HepG2 (cell line): ENCODE results near the gene IFT52. TPM values are rescaled to one million over a fixed set of nuclear protein-coding genes. Genes with fewer than 3 reads are reported as not detected.
A peak's percentile ranks its signal among the peaks of the same experiment; 100 is the strongest.

Source experiments
- ASH2L ChIP-seq: fragments of 300-600, 200-600 bp; sonication (generic); IDR thresholded peaks from 2 replicates; pipeline ENCODE4 v1.7.0; 2017; ENCODE audit warnings: low read depth, mild to moderate bottlenecking, moderate library complexity, mixed read lengths, low read length; ENCODE audit not compliant: insufficient read length
- CAMTA2 ChIP-seq: sonication (generic); formaldehyde crosslinking; IDR thresholded peaks from 2 replicates; pipeline ENCODE4 v1.4.0; 2020; ENCODE audit warnings: mild to moderate bottlenecking, missing genetic modification reagents, borderline replicate concordance
- HNF4G ChIP-seq, 2 experiments: sonication (generic) in 1 of 2; formaldehyde crosslinking in 1 of 2; IDR thresholded peaks; 2 replicates each; pipeline versions ENCODE4 v1.4.0 to v1.6.1; 2011 to 2020; ENCODE audit warnings: borderline replicate concordance in 2 of 2, low read depth in 2 of 2, mild to moderate bottlenecking in 2 of 2, low read length in 1 of 2, missing genetic modification reagents in 1 of 2, moderate library complexity in 1 of 2
- NFIC ChIP-seq: IDR thresholded peaks from 2 replicates; pipeline ENCODE4 v1.6.1; 2012; ENCODE audit warnings: mild to moderate bottlenecking, low read length, inconsistent platforms
- NFYB ChIP-seq: sonication (generic); formaldehyde crosslinking; IDR thresholded peaks from 2 replicates; pipeline ENCODE4 v1.4.0; 2020; ENCODE audit warnings: missing genetic modification reagents
- REXO4 ChIP-seq: sonication (generic); formaldehyde crosslinking; IDR thresholded peaks from 2 replicates; pipeline ENCODE4 v1.8.0; 2022; ENCODE audit warnings: missing genetic modification reagents, mild to moderate bottlenecking, borderline replicate concordance
- TEAD3 ChIP-seq: optimal IDR thresholded peaks from 2 replicates; pipeline ENCODE3; 2016; ENCODE audit warnings: borderline replicate concordance
- ZNF264 ChIP-seq: sonication (generic); formaldehyde crosslinking; IDR thresholded peaks from 2 replicates; pipeline ENCODE4 v1.4.0; 2020; ENCODE audit warnings: missing genetic modification reagents
- ZNF564 ChIP-seq: sonication (generic); formaldehyde crosslinking; IDR thresholded peaks from 2 replicates; pipeline ENCODE4 v1.8.1; 2023; ENCODE audit warnings: mild to moderate bottlenecking, missing genetic modification reagents
- ZNF577 ChIP-seq: sonication (generic); formaldehyde crosslinking; IDR thresholded peaks from 2 replicates; pipeline ENCODE4 v1.4.0; 2020; ENCODE audit warnings: mild to moderate bottlenecking, low read depth, missing genetic modification reagents, borderline replicate concordance
- ZNF883 ChIP-seq: sonication (generic); formaldehyde crosslinking; IDR thresholded peaks from 2 replicates; pipeline ENCODE4 v1.5.1; 2020; ENCODE audit warnings: mild to moderate bottlenecking, missing genetic modification reagents; ENCODE audit errors: not compliant biosample characterization
- polyA plus RNA-seq, 8 experiments: library from polyadenylated mRNA; depleted of rRNA in 3 of 8; stranded (reverse) in 7 of 8; unstranded in 1 of 8; fragments of >200 nt; fragmentation: Illumina TruSeq in 4 of 8; extraction: Trizol in 4 of 8; gene quantifications; 2 replicates each; pipeline versions ENCODE4 v1.2.1 to v1.2.3, GENCODE V29; 2011 to 2016; ENCODE audit warnings: low read depth in 4 of 8, missing spikeins in 1 of 8, mixed read lengths in 1 of 8; ENCODE audit not compliant: insufficient read depth in 1 of 8
- total RNA-seq, 5 experiments: library from RNA; depleted of rRNA; stranded (reverse); fragments of >200 nt; fragmentation: Illumina TruSeq; extraction: Trizol; gene quantifications; 2 replicates each; pipeline ENCODE4 v1.2.3, GENCODE V29; 2016; ENCODE audit warnings: low read depth in 1 of 5
- TF ChIP-seq, protein P1 (sequence below): sonication (generic); formaldehyde crosslinking; IDR thresholded peaks from 2 replicates; pipeline ENCODE4 v1.8.0; 2022; ENCODE audit warnings: mild to moderate bottlenecking, missing genetic modification reagents; ENCODE audit not compliant: insufficient replicate concordance
- TF ChIP-seq, protein P2 (sequence below): sonication (generic); formaldehyde crosslinking; IDR thresholded peaks from 2 replicates; pipeline ENCODE4 v1.5.0; 2020; ENCODE audit warnings: mild to moderate bottlenecking, low read depth, missing genetic modification reagents, borderline replicate concordance
- TF ChIP-seq, protein P3 (sequence below), 2 experiments: IDR thresholded peaks; 2 replicates each; pipeline ENCODE4 v1.6.1; 2011 to 2012; ENCODE audit warnings: low read length in 2 of 2, borderline replicate concordance in 1 of 2, low read depth in 1 of 2, mild to moderate bottlenecking in 1 of 2, moderate library complexity in 1 of 2
- TF ChIP-seq, protein P4 (sequence below), 2 experiments: sonication (generic) in 1 of 2; formaldehyde crosslinking in 1 of 2; IDR thresholded peaks; 2 replicates each; pipeline versions ENCODE4 v1.5.1 to v1.6.1; 2011 to 2020; ENCODE audit warnings: borderline replicate concordance in 1 of 2, low read depth in 1 of 2, low read length in 1 of 2, mild to moderate bottlenecking in 1 of 2, missing genetic modification reagents in 1 of 2, moderate library complexity in 1 of 2
- TF ChIP-seq, protein P5 (sequence below): sonication (generic); formaldehyde crosslinking; IDR thresholded peaks from 2 replicates; pipeline ENCODE4 v1.4.0; 2020; ENCODE audit warnings: missing genetic modification reagents

Gene IFT52
- total and polyA plus RNA-seq, 2 of the 13 experiments (the other 11 are each of a cell fraction or from before 2014, with no cell fraction given) = 48.0 to 64.0 TPM

DNA sequence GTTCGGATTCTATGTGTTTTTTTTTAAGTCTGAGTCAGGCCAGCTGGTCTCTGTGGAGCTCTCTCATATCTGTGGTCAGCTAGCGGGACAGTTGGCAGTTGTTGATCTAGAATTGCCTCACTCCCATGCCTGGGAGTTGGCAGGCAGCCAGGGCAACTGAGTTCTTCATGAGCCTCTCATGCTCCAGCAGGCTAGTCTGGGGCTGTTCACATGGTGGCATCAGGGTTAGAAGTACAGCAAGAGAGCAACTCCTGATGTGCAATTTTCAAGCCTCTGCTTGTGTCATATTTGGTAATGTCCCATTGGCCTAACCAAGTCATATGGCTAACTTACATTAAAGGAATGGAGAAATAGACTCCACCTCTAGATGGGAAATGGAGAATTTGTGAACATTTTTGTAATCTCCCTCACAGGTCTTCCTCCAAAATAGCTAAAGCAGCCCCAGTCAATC, 6.7 kb upstream of the IFT52 start (continued):
- TF ChIP-seq, protein P1, sequence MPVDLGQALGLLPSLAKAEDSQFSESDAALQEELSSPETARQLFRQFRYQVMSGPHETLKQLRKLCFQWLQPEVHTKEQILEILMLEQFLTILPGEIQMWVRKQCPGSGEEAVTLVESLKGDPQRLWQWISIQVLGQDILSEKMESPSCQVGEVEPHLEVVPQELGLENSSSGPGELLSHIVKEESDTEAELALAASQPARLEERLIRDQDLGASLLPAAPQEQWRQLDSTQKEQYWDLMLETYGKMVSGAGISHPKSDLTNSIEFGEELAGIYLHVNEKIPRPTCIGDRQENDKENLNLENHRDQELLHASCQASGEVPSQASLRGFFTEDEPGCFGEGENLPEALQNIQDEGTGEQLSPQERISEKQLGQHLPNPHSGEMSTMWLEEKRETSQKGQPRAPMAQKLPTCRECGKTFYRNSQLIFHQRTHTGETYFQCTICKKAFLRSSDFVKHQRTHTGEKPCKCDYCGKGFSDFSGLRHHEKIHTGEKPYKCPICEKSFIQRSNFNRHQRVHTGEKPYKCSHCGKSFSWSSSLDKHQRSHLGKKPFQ (CRISPR knock-in tag) = no peak
- peak; percentile 82 for TF ChIP-seq NFIC
- TF ChIP-seq, protein P2, sequence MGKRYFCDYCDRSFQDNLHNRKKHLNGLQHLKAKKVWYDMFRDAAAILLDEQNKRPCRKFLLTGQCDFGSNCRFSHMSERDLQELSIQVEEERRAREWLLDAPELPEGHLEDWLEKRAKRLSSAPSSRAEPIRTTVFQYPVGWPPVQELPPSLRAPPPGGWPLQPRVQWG = no peak
- TF ChIP-seq, protein P3, sequence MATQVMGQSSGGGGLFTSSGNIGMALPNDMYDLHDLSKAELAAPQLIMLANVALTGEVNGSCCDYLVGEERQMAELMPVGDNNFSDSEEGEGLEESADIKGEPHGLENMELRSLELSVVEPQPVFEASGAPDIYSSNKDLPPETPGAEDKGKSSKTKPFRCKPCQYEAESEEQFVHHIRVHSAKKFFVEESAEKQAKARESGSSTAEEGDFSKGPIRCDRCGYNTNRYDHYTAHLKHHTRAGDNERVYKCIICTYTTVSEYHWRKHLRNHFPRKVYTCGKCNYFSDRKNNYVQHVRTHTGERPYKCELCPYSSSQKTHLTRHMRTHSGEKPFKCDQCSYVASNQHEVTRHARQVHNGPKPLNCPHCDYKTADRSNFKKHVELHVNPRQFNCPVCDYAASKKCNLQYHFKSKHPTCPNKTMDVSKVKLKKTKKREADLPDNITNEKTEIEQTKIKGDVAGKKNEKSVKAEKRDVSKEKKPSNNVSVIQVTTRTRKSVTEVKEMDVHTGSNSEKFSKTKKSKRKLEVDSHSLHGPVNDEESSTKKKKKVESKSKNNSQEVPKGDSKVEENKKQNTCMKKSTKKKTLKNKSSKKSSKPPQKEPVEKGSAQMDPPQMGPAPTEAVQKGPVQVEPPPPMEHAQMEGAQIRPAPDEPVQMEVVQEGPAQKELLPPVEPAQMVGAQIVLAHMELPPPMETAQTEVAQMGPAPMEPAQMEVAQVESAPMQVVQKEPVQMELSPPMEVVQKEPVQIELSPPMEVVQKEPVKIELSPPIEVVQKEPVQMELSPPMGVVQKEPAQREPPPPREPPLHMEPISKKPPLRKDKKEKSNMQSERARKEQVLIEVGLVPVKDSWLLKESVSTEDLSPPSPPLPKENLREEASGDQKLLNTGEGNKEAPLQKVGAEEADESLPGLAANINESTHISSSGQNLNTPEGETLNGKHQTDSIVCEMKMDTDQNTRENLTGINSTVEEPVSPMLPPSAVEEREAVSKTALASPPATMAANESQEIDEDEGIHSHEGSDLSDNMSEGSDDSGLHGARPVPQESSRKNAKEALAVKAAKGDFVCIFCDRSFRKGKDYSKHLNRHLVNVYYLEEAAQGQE (IDR thresholded peaks at IDR 0.05; ENCODE audit: borderline replicate concordance in 1 of 2, low read depth in 1 of 2, low read length in 2 of 2) = no peak
- TF ChIP-seq ZNF577 (CRISPR knock-in tag) = no peak
- TF ChIP-seq, protein P4, sequence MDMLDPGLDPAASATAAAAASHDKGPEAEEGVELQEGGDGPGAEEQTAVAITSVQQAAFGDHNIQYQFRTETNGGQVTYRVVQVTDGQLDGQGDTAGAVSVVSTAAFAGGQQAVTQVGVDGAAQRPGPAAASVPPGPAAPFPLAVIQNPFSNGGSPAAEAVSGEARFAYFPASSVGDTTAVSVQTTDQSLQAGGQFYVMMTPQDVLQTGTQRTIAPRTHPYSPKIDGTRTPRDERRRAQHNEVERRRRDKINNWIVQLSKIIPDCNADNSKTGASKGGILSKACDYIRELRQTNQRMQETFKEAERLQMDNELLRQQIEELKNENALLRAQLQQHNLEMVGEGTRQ (IDR thresholded peaks at IDR 0.05; ENCODE audit: low read depth, low read length) = 0 out of 2 replicates have a peak, but pooled peaks have one; percentile 50
- TF ChIP-seq, protein P4 (CRISPR knock-in tag; IDR thresholded peaks at IDR 0.05; ENCODE audit: borderline replicate concordance) = peak; percentile 63; the same call in 1 of the 2 replicates
- no peak for TF ChIP-seq CAMTA2 (CRISPR knock-in tag)
- no peak for TF ChIP-seq ZNF564 (CRISPR knock-in tag)
- TF ChIP-seq, protein P5, sequence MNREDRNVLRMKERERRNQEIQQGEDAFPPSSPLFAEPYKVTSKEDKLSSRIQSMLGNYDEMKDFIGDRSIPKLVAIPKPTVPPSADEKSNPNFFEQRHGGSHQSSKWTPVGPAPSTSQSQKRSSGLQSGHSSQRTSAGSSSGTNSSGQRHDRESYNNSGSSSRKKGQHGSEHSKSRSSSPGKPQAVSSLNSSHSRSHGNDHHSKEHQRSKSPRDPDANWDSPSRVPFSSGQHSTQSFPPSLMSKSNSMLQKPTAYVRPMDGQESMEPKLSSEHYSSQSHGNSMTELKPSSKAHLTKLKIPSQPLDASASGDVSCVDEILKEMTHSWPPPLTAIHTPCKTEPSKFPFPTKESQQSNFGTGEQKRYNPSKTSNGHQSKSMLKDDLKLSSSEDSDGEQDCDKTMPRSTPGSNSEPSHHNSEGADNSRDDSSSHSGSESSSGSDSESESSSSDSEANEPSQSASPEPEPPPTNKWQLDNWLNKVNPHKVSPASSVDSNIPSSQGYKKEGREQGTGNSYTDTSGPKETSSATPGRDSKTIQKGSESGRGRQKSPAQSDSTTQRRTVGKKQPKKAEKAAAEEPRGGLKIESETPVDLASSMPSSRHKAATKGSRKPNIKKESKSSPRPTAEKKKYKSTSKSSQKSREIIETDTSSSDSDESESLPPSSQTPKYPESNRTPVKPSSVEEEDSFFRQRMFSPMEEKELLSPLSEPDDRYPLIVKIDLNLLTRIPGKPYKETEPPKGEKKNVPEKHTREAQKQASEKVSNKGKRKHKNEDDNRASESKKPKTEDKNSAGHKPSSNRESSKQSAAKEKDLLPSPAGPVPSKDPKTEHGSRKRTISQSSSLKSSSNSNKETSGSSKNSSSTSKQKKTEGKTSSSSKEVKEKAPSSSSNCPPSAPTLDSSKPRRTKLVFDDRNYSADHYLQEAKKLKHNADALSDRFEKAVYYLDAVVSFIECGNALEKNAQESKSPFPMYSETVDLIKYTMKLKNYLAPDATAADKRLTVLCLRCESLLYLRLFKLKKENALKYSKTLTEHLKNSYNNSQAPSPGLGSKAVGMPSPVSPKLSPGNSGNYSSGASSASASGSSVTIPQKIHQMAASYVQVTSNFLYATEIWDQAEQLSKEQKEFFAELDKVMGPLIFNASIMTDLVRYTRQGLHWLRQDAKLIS (CRISPR knock-in tag) = no peak
- no peak for TF ChIP-seq REXO4 (CRISPR knock-in tag)
- TF ChIP-seq ZNF264 (CRISPR knock-in tag) = 0 out of 2 replicates have a peak, but pooled peaks have one; percentile 20
- no peak for TF ChIP-seq ASH2L
- no peak for TF ChIP-seq HNF4G (IDR thresholded peaks at IDR 0.05; ENCODE audit: borderline replicate concordance, low read depth, low read length)
- TF ChIP-seq HNF4G (CRISPR knock-in tag; IDR thresholded peaks at IDR 0.05; ENCODE audit: borderline replicate concordance, low read depth) = no peak
- no peak for TF ChIP-seq NFYB (CRISPR knock-in tag)
- peak; percentile 77 for TF ChIP-seq TEAD3 (CRISPR knock-in tag)
- no peak for TF ChIP-seq ZNF883 (CRISPR knock-in tag)
